Medulla oblongata (tissue), 1 donor: ENCODE data around the gene CLMP.
"Not testable (repeated sequence)": the region's sequence is repeated elsewhere in the genome, so short reads cannot be mapped to it uniquely, and the experiment has no call there.

Source experiments
- DNase-seq: peaks from one replicate; pipeline ENCODE4 v3.0.0-alpha.2; 2015; ENCODE audit errors: extremely low spot score

CLMP gene

GRCh38 chr11:123217897-123218296, 22.8 kb upstream of the CLMP start:
- DNase-seq: no peak

- DNase-seq: no peak
Measured at GRCh38 chr11:123216249-123216648, 21.2 kb upstream of the CLMP start.

GRCh38 chr11:123214940-123215339, 19.9 kb upstream of the CLMP start:
- DNase-seq: no peak

GRCh38 chr11:123214396-123214795, 19.3 kb upstream of the CLMP start:
- no peak for DNase-seq

- no peak for DNase-seq
Measured at GRCh38 chr11:123213307-123213771, 18.3 kb upstream of the CLMP start.

- DNase-seq: no peak
Measured at GRCh38 chr11:123212406-123212805, 17.4 kb upstream of the CLMP start.

GRCh38 chr11:123211981-123212380, 16.9 kb upstream of the CLMP start:
- DNase-seq: no peak

GRCh38 chr11:123211149-123211852, 16.3 kb upstream of the CLMP start:
- no peak for DNase-seq

- no peak for DNase-seq
Measured at GRCh38 chr11:123209591-123209990, 14.5 kb upstream of the CLMP start.

GRCh38 chr11:123206791-123207434, 11.9 kb upstream of the CLMP start:
- no peak for DNase-seq

- DNase-seq: not testable (repeated sequence)
Measured at GRCh38 chr11:123206055-123206454, 11.0 kb upstream of the CLMP start.

- no peak for DNase-seq
Measured at GRCh38 chr11:123203934-123204333, 8.9 kb upstream of the CLMP start.

- no peak for DNase-seq
Measured at GRCh38 chr11:123203471-123203870, 8.4 kb upstream of the CLMP start.

GRCh38 chr11:123202155-123203151, 7.4 kb upstream of the CLMP start:
- no peak for DNase-seq

GRCh38 chr11:123200264-123200663, 5.2 kb upstream of the CLMP start:
- DNase-seq: no peak

GRCh38 chr11:123197711-123198110, 2.7 kb upstream of the CLMP start:
- no peak for DNase-seq

- DNase-seq: no peak
Measured at GRCh38 chr11:123196060-123196714, 1.1 kb upstream of the CLMP start.

GRCh38 chr11:123194337-123195187, 486 bp downstream of the CLMP start:
- DNase-seq: no peak

- DNase-seq: no peak
Measured at GRCh38 chr11:123193742-123194141, 1.3 kb downstream of the CLMP start.

GRCh38 chr11:123191939-123192338, 3.1 kb downstream of the CLMP start:
- DNase-seq: no peak

- DNase-seq: no peak
Measured at GRCh38 chr11:123190518-123190917, 4.5 kb downstream of the CLMP start.
